ENCODE data around the gene DES. TPM values are rescaled to one million over a fixed set of nuclear protein-coding genes. Genes with fewer than 3 reads are reported as not detected.

DES gene
- total and polyA plus RNA-seq, 2 of the 13 experiments (the other 11 are each of a cell fraction or from before 2014, with no cell fraction given), result not detected

DNA sequence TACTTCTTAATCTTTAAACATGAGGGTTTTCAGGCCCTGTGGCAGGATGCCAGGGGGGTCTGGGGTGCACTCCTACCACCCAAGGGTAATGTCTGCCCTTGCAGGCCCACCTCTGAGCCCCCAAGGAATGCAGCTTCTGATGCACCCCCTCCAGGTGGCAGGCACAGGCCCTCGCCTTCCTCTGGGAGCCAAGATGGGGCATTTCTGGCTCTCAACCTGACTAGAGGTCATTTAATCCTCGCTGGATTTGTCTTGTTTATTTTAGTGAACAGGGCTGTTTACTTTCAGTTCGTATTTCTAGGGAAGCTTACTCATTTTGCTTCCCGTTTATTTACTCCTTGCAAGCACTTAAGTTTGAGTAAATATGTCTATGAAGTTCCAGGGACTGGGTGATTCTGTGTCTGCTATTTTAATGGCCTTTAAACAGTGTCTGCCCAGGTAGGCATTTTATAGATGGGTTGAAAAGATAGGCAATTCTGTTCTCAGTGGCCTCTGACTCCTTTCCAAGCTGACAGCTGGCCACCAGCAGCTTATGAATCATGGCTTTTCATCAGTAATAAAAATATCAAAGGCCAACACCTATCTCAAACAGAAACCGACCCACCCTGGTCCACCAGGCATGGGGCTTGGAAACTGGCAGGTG is 19.3 kb upstream of the DES start (continued):
- TF ChIP-seq, protein P1, sequence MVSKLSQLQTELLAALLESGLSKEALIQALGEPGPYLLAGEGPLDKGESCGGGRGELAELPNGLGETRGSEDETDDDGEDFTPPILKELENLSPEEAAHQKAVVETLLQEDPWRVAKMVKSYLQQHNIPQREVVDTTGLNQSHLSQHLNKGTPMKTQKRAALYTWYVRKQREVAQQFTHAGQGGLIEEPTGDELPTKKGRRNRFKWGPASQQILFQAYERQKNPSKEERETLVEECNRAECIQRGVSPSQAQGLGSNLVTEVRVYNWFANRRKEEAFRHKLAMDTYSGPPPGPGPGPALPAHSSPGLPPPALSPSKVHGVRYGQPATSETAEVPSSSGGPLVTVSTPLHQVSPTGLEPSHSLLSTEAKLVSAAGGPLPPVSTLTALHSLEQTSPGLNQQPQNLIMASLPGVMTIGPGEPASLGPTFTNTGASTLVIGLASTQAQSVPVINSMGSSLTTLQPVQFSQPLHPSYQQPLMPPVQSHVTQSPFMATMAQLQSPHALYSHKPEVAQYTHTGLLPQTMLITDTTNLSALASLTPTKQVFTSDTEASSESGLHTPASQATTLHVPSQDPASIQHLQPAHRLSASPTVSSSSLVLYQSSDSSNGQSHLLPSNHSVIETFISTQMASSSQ (IDR thresholded peaks at IDR 0.05; ENCODE audit: low read depth), result 0 out of 2 replicates have a peak, but pooled peaks have one; percentile 17
- TF ChIP-seq, protein P1 (CRISPR knock-in tag; IDR thresholded peaks at IDR 0.05; ENCODE audit: borderline replicate concordance), result no peak
- TF ChIP-seq, protein P2, sequence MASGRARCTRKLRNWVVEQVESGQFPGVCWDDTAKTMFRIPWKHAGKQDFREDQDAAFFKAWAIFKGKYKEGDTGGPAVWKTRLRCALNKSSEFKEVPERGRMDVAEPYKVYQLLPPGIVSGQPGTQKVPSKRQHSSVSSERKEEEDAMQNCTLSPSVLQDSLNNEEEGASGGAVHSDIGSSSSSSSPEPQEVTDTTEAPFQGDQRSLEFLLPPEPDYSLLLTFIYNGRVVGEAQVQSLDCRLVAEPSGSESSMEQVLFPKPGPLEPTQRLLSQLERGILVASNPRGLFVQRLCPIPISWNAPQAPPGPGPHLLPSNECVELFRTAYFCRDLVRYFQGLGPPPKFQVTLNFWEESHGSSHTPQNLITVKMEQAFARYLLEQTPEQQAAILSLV (CRISPR knock-in tag; IDR thresholded peaks at IDR 0.05; ENCODE audit: borderline replicate concordance), result no peak
- TF ChIP-seq, protein P3, sequence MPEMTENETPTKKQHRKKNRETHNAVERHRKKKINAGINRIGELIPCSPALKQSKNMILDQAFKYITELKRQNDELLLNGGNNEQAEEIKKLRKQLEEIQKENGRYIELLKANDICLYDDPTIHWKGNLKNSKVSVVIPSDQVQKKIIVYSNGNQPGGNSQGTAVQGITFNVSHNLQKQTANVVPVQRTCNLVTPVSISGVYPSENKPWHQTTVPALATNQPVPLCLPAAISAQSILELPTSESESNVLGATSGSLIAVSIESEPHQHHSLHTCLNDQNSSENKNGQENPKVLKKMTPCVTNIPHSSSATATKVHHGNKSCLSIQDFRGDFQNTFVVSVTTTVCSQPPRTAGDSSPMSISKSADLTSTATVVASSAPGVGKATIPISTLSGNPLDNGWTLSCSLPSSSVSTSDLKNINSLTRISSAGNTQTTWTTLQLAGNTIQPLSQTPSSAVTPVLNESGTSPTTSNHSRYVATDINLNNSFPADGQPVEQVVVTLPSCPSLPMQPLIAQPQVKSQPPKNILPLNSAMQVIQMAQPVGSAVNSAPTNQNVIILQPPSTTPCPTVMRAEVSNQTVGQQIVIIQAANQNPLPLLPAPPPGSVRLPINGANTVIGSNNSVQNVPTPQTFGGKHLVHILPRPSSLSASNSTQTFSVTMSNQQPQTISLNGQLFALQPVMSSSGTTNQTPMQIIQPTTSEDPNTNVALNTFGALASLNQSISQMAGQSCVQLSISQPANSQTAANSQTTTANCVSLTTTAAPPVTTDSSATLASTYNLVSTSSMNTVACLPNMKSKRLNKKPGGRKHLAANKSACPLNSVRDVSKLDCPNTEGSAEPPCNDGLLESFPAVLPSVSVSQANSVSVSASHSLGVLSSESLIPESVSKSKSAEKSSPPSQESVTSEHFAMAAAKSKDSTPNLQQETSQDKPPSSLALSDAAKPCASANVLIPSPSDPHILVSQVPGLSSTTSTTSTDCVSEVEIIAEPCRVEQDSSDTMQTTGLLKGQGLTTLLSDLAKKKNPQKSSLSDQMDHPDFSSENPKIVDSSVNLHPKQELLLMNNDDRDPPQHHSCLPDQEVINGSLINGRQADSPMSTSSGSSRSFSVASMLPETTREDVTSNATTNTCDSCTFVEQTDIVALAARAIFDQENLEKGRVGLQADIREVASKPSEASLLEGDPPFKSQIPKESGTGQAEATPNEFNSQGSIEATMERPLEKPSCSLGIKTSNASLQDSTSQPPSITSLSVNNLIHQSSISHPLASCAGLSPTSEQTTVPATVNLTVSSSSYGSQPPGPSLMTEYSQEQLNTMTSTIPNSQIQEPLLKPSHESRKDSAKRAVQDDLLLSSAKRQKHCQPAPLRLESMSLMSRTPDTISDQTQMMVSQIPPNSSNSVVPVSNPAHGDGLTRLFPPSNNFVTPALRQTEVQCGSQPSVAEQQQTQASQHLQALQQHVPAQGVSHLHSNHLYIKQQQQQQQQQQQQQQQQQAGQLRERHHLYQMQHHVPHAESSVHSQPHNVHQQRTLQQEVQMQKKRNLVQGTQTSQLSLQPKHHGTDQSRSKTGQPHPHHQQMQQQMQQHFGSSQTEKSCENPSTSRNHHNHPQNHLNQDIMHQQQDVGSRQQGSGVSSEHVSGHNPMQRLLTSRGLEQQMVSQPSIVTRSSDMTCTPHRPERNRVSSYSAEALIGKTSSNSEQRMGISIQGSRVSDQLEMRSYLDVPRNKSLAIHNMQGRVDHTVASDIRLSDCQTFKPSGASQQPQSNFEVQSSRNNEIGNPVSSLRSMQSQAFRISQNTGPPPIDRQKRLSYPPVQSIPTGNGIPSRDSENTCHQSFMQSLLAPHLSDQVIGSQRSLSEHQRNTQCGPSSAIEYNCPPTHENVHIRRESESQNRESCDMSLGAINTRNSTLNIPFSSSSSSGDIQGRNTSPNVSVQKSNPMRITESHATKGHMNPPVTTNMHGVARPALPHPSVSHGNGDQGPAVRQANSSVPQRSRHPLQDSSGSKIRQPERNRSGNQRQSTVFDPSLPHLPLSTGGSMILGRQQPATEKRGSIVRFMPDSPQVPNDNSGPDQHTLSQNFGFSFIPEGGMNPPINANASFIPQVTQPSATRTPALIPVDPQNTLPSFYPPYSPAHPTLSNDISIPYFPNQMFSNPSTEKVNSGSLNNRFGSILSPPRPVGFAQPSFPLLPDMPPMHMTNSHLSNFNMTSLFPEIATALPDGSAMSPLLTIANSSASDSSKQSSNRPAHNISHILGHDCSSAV (CRISPR knock-in tag; IDR thresholded peaks at IDR 0.05; ENCODE audit: borderline replicate concordance), result no peak
- TF ChIP-seq ZNF547 (CRISPR knock-in tag; IDR thresholded peaks at IDR 0.05) (no peak), FOSL2 (CRISPR knock-in tag; IDR thresholded peaks at IDR 0.05) (peak; percentile 44), YEATS2 (CRISPR knock-in tag; IDR thresholded peaks at IDR 0.05; ENCODE audit: borderline replicate concordance) (no peak), KLF13 (CRISPR knock-in tag; IDR thresholded peaks at IDR 0.05) (no peak)
- TF ChIP-seq, protein P4, sequence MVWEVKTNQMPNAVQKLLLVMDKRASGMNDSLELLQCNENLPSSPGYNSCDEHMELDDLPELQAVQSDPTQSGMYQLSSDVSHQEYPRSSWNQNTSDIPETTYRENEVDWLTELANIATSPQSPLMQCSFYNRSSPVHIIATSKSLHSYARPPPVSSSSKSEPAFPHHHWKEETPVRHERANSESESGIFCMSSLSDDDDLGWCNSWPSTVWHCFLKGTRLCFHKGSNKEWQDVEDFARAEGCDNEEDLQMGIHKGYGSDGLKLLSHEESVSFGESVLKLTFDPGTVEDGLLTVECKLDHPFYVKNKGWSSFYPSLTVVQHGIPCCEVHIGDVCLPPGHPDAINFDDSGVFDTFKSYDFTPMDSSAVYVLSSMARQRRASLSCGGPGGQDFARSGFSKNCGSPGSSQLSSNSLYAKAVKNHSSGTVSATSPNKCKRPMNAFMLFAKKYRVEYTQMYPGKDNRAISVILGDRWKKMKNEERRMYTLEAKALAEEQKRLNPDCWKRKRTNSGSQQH (CRISPR knock-in tag; IDR thresholded peaks at IDR 0.05; ENCODE audit: low read depth), result no peak
- TF ChIP-seq, protein P5, sequence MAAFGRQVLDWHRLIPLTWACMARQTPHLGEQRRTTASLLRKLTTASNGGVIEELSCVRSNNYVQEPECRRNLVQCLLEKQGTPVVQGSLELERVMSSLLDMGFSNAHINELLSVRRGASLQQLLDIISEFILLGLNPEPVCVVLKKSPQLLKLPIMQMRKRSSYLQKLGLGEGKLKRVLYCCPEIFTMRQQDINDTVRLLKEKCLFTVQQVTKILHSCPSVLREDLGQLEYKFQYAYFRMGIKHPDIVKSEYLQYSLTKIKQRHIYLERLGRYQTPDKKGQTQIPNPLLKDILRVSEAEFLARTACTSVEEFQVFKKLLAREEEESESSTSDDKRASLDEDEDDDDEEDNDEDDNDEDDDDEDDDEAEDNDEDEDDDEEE (CRISPR knock-in tag; IDR thresholded peaks at IDR 0.05), result no peak
- TF ChIP-seq, protein P6, sequence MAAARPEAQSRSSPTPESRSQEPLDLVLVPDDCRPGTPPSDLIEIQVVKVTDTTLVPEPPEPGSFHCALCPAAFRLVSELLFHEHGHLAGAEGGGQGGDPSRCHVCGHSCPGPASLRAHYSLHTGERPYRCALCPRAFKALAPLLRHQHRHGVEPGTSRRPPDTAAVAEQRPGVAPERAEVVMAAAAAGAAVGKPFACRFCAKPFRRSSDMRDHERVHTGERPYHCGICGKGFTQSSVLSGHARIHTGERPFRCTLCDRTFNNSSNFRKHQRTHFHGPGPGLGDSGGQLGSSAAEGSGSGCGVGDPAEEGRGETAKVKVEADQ (CRISPR knock-in tag; IDR thresholded peaks at IDR 0.05; ENCODE audit: borderline replicate concordance), result no peak

Measured in HepG2 (cell line).